H1 (cell line): ENCODE measurements around the gene EXOC1.

Experiments
- BRCA1 ChIP-seq: IDR thresholded peaks from 2 replicates; pipeline ENCODE4 v1.6.1; 2012; ENCODE audit warnings: low read depth, low read length, improper control_type of control experiment
- CREB1 ChIP-seq: IDR thresholded peaks from 2 replicates; pipeline ENCODE4 v1.6.1; 2012; ENCODE audit warnings: inconsistent platforms
- EGR1 ChIP-seq: IDR thresholded peaks from 2 replicates; pipeline ENCODE4 v1.6.1; 2011; ENCODE audit warnings: low read depth, low read length, borderline replicate concordance
- EP300 ChIP-seq, 2 experiments: IDR thresholded peaks; 1 replicate in 1 of 2; 2 replicates in 1 of 2; pipeline ENCODE4 v1.6.1; 2011 to 2012; ENCODE audit warnings: low read depth in 2 of 2, low read length in 2 of 2, mild to moderate bottlenecking in 2 of 2, borderline replicate concordance in 1 of 2, inconsistent platforms in 1 of 2, moderate library complexity in 1 of 2
- EZH2 ChIP-seq: fragments of 200-600 bp; sonication (generic); IDR thresholded peaks from 2 replicates; pipeline ENCODE4 v1.7.1; 2012; ENCODE audit warnings: low read depth, mild to moderate bottlenecking, moderate library complexity, low read length, inconsistent platforms; ENCODE audit not compliant: severe bottlenecking
- FOSL1 ChIP-seq: IDR thresholded peaks from 2 replicates; pipeline ENCODE4 v1.6.1; 2011; ENCODE audit warnings: mild to moderate bottlenecking, low read depth, low read length, moderate library complexity; ENCODE audit not compliant: insufficient read depth
- JUND ChIP-seq: IDR thresholded peaks from 2 replicates; pipeline ENCODE4 v1.6.1; 2011; ENCODE audit warnings: mild to moderate bottlenecking, improper control_type of control experiment, low read length
- MAFK ChIP-seq: IDR thresholded peaks from 2 replicates; pipeline ENCODE4 v1.6.1; 2012; ENCODE audit warnings: low read depth, mild to moderate bottlenecking, improper control_type of control experiment, low read length
- PHF8 ChIP-seq: fragments of 200-600 bp; sonication (generic); conservative IDR thresholded peaks from 2 replicates; pipeline ENCODE4 v1.7.1; 2012; ENCODE audit warnings: low read depth, mild to moderate bottlenecking, inconsistent platforms, low read length, moderate library complexity
- POLR2A ChIP-seq, 2 experiments: IDR thresholded peaks; 1 replicate in 1 of 2; 2 replicates in 1 of 2; pipeline ENCODE4 v1.6.1; 2011; ENCODE audit warnings: low read depth in 2 of 2, low read length in 2 of 2, mild to moderate bottlenecking in 2 of 2; ENCODE audit errors: control extremely low read depth in 1 of 2
- POLR2AphosphoS5 ChIP-seq: IDR thresholded peaks from 2 replicates; pipeline ENCODE4 v1.6.1; 2011; ENCODE audit warnings: low read depth, low read length
- SP1 ChIP-seq: IDR thresholded peaks from 2 replicates; pipeline ENCODE4 v1.6.1; 2011; ENCODE audit warnings: low read depth, low read length
- TF ChIP-seq, protein P1 (sequence below), 3 experiments: IDR thresholded peaks; 1 replicate in 2 of 3; 2 replicates in 1 of 3; pipeline versions ENCODE4 v1.5.1 to v1.6.1; 2011; ENCODE audit warnings: low read length in 3 of 3, mild to moderate bottlenecking in 3 of 3, inconsistent platforms in 2 of 3, low read depth in 1 of 3, moderate library complexity in 1 of 3; ENCODE audit not compliant: insufficient read depth in 1 of 3; ENCODE audit errors: control extremely low read depth in 1 of 3
- TF ChIP-seq, protein P2 (sequence below): IDR thresholded peaks from 2 replicates; pipeline ENCODE4 v1.6.1; 2012; ENCODE audit warnings: inconsistent platforms

DNA sequence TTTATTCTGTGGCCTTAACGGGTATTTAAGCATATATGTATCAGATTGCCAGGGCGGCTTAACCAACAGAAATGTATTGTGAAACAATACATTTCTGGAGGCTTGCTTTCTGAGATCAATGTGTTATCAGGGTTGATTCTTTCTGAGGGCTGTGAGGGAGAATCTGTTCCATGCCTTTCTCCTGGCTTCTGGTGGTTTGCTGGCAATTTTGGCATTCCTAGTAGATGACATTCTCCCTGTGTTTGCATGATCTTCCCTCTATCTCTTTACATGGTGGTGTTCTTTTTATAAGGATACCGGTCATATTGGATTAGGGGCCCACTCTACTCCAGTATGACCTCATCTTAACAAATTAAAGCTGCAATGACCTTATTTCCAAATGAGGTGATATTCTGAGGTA lies 78.4 kb downstream of the EXOC1 start:
- no peak for TF ChIP-seq EGR1
- TF ChIP-seq POLR2A (IDR thresholded peaks at IDR 0.05; ENCODE audit: control extremely low read depth in 1 of 2, low read depth in 2 of 2, low read length in 2 of 2) = no peak
- no peak for TF ChIP-seq CREB1
- TF ChIP-seq EP300 (IDR thresholded peaks at IDR 0.05; ENCODE audit: borderline replicate concordance in 1 of 2, low read depth in 2 of 2, low read length in 2 of 2) = no peak
- TF ChIP-seq MAFK = no peak
- TF ChIP-seq FOSL1 = no peak
- TF ChIP-seq, protein P1, sequence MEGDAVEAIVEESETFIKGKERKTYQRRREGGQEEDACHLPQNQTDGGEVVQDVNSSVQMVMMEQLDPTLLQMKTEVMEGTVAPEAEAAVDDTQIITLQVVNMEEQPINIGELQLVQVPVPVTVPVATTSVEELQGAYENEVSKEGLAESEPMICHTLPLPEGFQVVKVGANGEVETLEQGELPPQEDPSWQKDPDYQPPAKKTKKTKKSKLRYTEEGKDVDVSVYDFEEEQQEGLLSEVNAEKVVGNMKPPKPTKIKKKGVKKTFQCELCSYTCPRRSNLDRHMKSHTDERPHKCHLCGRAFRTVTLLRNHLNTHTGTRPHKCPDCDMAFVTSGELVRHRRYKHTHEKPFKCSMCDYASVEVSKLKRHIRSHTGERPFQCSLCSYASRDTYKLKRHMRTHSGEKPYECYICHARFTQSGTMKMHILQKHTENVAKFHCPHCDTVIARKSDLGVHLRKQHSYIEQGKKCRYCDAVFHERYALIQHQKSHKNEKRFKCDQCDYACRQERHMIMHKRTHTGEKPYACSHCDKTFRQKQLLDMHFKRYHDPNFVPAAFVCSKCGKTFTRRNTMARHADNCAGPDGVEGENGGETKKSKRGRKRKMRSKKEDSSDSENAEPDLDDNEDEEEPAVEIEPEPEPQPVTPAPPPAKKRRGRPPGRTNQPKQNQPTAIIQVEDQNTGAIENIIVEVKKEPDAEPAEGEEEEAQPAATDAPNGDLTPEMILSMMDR (IDR thresholded peaks at IDR 0.05; ENCODE audit: control extremely low read depth in 1 of 3, insufficient read depth in 1 of 3, low read depth in 1 of 3, low read length in 3 of 3) = no peak
- no peak for TF ChIP-seq POLR2AphosphoS5
- TF ChIP-seq JUND = no peak
- no peak for TF ChIP-seq SP1
- no peak for TF ChIP-seq BRCA1
- TF ChIP-seq PHF8 = no peak
- TF ChIP-seq EZH2 = no peak
- TF ChIP-seq, protein P2, sequence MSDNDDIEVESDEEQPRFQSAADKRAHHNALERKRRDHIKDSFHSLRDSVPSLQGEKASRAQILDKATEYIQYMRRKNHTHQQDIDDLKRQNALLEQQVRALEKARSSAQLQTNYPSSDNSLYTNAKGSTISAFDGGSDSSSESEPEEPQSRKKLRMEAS = no peak
